Hepatocyte (in vitro differentiated cells): ENCODE results near the gene LRRC46. TPM values are rescaled to one million over a fixed set of nuclear protein-coding genes. Genes with fewer than 3 reads are reported as not detected.

Source experiments
- DNase-seq: peaks from one replicate; pipeline ENCODE4 v3.0.0-alpha.2; 2016; ENCODE audit warnings: low spot score
- H2AFZ ChIP-seq: fragments of 200-600 bp; sonication (generic); 2 replicates; pipeline ENCODE4 v1.6.0; 2016; ENCODE audit warnings: antibody characterized with exemption, mild to moderate bottlenecking
- H3K27ac ChIP-seq: fragments of 200-600 bp; sonication (generic); 2 replicates; pipeline ENCODE4 v1.5.1; 2016; ENCODE audit warnings: mild to moderate bottlenecking
- H3K27me3 ChIP-seq: fragments of 200-600 bp; sonication (generic); 2 replicates; pipeline ENCODE4 v1.6.1; 2016
- H3K36me3 ChIP-seq: fragments of 200-600 bp; sonication (generic); replicated peaks from 2 replicates; pipeline ENCODE4 v1.5.1; 2016; ENCODE audit warnings: low read depth; ENCODE audit not compliant: insufficient read depth
- H3K4me1 ChIP-seq: fragments of 200-600 bp; sonication (generic); 2 replicates; pipeline ENCODE4 v1.5.1; 2016; ENCODE audit warnings: mild to moderate bottlenecking, moderate library complexity; ENCODE audit not compliant: insufficient read depth
- H3K4me2 ChIP-seq: fragments of 200-600 bp; sonication (generic); 2 replicates; pipeline ENCODE4 v1.6.0; 2016
- H3K4me3 ChIP-seq: fragments of 200-600 bp; sonication (generic); 2 replicates; pipeline ENCODE4 v1.5.1; 2016; ENCODE audit warnings: mild to moderate bottlenecking
- H3K79me2 ChIP-seq: fragments of 200-600 bp; sonication (generic); 2 replicates; pipeline ENCODE4 v1.6.0; 2017; ENCODE audit warnings: mild to moderate bottlenecking
- H3K9me2 ChIP-seq: fragments of 200-600 bp; sonication (generic); replicated peaks from 2 replicates; pipeline ENCODE4 v1.6.0; 2017; ENCODE audit warnings: mild to moderate bottlenecking; ENCODE audit not compliant: insufficient read depth
- H3K9me3 ChIP-seq: fragments of 200-600 bp; sonication (generic); 2 replicates; pipeline ENCODE4 v1.5.1; 2016; ENCODE audit warnings: low read depth, mild to moderate bottlenecking
- H4K20me1 ChIP-seq: fragments of 200-600 bp; sonication (generic); 2 replicates; pipeline ENCODE4 v1.6.0; 2016; ENCODE audit warnings: mild to moderate bottlenecking; ENCODE audit not compliant: insufficient read depth, poor library complexity, severe bottlenecking
- EZH2 ChIP-seq: fragments of 200-600 bp; sonication (generic); IDR thresholded peaks from 2 replicates; pipeline ENCODE4 v1.6.1; 2016; ENCODE audit warnings: antibody characterized with exemption, mild to moderate bottlenecking, borderline replicate concordance
- EZH2phosphoT487 ChIP-seq: fragments of 200-600 bp; sonication (generic); IDR thresholded peaks from one replicate; pipeline ENCODE4 v1.6.1; 2018; ENCODE audit warnings: antibody characterized with exemption, mild to moderate bottlenecking, low read depth, moderate library complexity; ENCODE audit not compliant: unreplicated experiment, severe bottlenecking
- WGBS: methylation state at CpG from one replicate; pipeline ENCODE4 v1.1.6; 2016; ENCODE audit warnings: low lambda C conversion rate; ENCODE audit errors: missing lambda C conversion rate; 5-methylcytosine and 5-hydroxymethylcytosine counted together
- polyA plus RNA-seq: library from polyadenylated mRNA; unstranded; fragments of >200 nt; fragmentation: Nextera tagmentation; extraction: Ambion mirVana; gene quantifications from 2 replicates; pipeline ENCODE4 v1.2.1, GENCODE V29; 2016
- total RNA-seq: library from RNA; depleted of rRNA; stranded (reverse); fragments of >200 nt; gene quantifications from 2 replicates; pipeline ENCODE4 v1.2.3, GENCODE V29; 2014
- TF ChIP-seq, protein P1 (sequence below): fragments of 200-600 bp; sonication (generic); IDR thresholded peaks from 2 replicates; pipeline ENCODE4 v1.5.1; 2016; ENCODE audit warnings: antibody characterized with exemption, mild to moderate bottlenecking; ENCODE audit not compliant: poor library complexity

Gene LRRC46
- total and polyA plus RNA-seq, 2 experiments from 2014 or later = 0.83 TPM; not detected in 1

DNA sequence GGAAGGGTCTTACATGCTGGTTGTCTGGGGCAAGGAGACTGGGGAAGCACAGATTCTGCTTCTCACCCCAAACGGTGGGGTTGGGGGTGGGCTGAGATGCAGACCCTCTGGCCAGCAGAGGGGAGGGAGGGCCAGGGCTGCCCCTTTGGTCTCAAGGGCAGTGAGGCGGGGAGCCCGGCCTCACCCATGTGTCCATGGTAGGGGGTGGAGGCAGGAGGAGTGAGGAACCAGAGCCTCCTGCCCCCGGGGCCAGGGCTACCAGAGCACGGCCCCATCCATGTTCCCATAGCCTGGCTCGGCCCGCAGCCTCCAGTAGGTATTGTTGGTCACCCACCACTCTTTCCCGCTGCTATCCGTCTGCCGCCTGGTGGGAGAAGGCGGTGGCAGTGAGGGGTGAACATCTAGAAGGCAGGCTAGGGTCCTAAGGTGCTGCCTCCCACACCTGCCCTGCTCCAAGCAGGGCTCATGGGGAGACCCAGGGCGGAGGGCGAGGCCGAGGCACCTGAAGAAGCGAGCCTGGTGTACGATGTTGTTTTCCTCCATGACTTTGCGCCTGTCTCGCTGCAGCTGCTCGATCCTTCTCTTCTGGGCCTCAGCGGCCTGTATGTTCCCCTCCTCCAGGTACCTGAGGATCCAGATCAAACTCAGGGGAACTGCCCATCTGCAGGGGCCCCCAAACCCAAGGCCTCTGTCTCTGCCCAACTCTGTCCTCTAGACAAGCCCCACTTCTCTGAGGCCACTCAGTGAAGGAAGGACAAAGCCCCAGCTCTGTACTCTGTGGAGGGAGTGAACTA lies 23.2 kb upstream of the LRRC46 start:
- 91% methylated on average over 20 of the region's 20 CpGs for WGBS
- peaks cover 22% of the 10 kb centered on the region for H3K4me1 ChIP-seq
- no peak overlapping the region for H3K4me2 ChIP-seq
- TF ChIP-seq EZH2phosphoT487 = no peak
- TF ChIP-seq, protein P1, sequence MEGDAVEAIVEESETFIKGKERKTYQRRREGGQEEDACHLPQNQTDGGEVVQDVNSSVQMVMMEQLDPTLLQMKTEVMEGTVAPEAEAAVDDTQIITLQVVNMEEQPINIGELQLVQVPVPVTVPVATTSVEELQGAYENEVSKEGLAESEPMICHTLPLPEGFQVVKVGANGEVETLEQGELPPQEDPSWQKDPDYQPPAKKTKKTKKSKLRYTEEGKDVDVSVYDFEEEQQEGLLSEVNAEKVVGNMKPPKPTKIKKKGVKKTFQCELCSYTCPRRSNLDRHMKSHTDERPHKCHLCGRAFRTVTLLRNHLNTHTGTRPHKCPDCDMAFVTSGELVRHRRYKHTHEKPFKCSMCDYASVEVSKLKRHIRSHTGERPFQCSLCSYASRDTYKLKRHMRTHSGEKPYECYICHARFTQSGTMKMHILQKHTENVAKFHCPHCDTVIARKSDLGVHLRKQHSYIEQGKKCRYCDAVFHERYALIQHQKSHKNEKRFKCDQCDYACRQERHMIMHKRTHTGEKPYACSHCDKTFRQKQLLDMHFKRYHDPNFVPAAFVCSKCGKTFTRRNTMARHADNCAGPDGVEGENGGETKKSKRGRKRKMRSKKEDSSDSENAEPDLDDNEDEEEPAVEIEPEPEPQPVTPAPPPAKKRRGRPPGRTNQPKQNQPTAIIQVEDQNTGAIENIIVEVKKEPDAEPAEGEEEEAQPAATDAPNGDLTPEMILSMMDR = no peak
- no peak for TF ChIP-seq EZH2
- no peak overlapping the region for H3K27ac ChIP-seq
- H3K9me2 ChIP-seq = no peaks in the 10 kb centered on the region
- no peaks in the 10 kb centered on the region for H3K36me3 ChIP-seq
- H3K9me3 ChIP-seq = no peaks in the 10 kb centered on the region
- no peaks in the 10 kb centered on the region for H3K27me3 ChIP-seq
- H4K20me1 ChIP-seq = no peaks in the 10 kb centered on the region
- no peak for DNase-seq
- H3K79me2 ChIP-seq = no peaks in the 10 kb centered on the region
- no peak overlapping the region for H3K4me3 ChIP-seq
- H2AFZ ChIP-seq = no peak overlapping the region

DNA sequence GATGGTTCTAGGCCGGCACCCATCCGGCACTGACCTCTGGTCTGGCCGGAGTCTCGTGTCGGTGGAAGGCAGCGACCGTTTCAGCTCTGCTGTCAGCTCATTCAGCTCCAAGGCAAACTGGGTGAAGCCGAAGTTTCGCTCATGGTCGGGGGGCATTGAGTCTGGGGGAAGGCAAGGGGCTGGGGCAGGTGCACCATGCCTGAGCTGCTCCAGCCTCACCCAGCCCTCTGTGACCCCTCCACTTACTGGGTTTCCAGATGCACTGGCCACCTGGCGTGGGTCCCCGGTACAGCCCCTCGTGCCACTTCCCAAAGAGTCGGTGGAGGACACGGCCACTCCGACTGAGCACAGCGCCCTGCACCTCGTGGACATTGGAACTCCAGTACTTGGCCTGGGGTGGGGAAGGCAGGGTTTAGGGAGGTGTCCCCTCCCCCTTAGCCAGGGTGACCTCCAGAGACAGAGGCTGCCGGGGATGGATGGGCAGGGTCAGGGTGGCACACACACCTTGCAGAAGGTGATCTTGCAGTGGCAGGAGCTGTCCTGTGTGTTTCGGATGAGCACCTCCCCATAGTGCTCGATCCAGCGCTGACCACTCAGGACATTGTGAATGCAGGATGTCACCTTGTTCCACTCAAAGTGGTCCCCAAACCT lies 22.5 kb upstream of the LRRC46 start:
- no peak for DNase-seq
- Histone ChIP-seq H3K27ac (peak overlapping the region; percentile 81), H3K79me2 (no peaks in the 10 kb centered on the region), H3K36me3 (no peaks in the 10 kb centered on the region), H4K20me1 (no peaks in the 10 kb centered on the region), H3K4me3 (no peak overlapping the region), H3K9me3 (no peaks in the 10 kb centered on the region), H3K4me1 (peaks cover 22% of the 10 kb centered on the region), H3K4me2 (no peak overlapping the region), H3K9me2 (no peaks in the 10 kb centered on the region), H3K27me3 (no peaks in the 10 kb centered on the region), H2AFZ (no peak overlapping the region)
- WGBS = 95% methylated on average over 19 of the region's 22 CpGs
- TF ChIP-seq EZH2 = no peak
- TF ChIP-seq, protein P1 = no peak

DNA sequence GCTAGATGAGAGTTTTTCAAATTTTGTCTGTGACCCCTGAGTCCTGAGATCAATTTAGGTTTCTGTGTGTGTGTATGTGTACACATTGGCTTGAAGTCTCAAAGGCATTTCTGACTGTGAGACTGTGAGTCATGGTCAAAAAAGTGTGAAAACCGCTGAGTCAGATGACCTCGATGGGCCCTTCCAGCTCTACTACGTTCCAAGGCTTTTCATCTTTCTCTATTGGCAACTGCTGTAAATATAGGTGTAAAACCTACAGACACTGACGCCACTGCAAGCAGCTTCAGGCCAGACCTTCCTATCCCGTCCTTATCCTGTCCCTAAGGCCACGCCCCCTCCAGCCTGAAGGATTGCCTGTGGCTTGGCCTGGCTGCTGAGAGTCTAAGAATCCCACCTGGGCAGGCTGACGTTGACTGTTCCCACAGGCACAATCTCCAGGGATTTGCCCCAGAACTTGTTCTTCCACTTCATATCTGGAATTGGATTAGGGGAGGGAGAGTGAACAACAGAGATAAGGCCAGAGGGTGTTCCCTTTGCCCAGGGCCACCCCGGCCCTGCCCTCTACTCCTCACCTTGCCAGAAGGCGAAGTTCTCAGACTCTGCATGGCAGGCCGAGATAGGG lies 21.2 kb upstream of the LRRC46 start:
- H3K9me3 ChIP-seq = no peaks in the 10 kb centered on the region
- H3K79me2 ChIP-seq = no peaks in the 10 kb centered on the region
- TF ChIP-seq, protein P1 = no peak
- TF ChIP-seq EZH2phosphoT487 (no peak), EZH2 (no peak)
- no peak overlapping the region for H2AFZ ChIP-seq
- no peaks in the 10 kb centered on the region for H3K27me3 ChIP-seq
- H3K4me2 ChIP-seq = no peak overlapping the region
- 35% methylated on average over 10 of the region's 10 CpGs for WGBS
- no peak overlapping the region for H3K4me3 ChIP-seq
- no peaks in the 10 kb centered on the region for H4K20me1 ChIP-seq
- H3K4me1 ChIP-seq = peaks cover 22% of the 10 kb centered on the region
- H3K27ac ChIP-seq = peak overlapping the region; percentile 81
- no peaks in the 10 kb centered on the region for H3K36me3 ChIP-seq
- peak; percentile 93 for DNase-seq
- no peaks in the 10 kb centered on the region for H3K9me2 ChIP-seq
